GM20431 (cell line): ENCODE results near the gene ACOXL.
"Not testable (repeated sequence)": the region's sequence is repeated elsewhere in the genome, so short reads cannot be mapped to it uniquely, and the experiment has no call there.

ENCODE experiments used
- in situ Hi-C: fragments of 300-500 bp; cut with MseI, MboI; formaldehyde crosslinking; loops from one replicate; pipeline ENCODE4 v1.15.0; 2020; ENCODE audit warnings: low sequenced_read_pairs; ENCODE audit not compliant: unreplicated experiment

The ACOXL gene

DNA sequence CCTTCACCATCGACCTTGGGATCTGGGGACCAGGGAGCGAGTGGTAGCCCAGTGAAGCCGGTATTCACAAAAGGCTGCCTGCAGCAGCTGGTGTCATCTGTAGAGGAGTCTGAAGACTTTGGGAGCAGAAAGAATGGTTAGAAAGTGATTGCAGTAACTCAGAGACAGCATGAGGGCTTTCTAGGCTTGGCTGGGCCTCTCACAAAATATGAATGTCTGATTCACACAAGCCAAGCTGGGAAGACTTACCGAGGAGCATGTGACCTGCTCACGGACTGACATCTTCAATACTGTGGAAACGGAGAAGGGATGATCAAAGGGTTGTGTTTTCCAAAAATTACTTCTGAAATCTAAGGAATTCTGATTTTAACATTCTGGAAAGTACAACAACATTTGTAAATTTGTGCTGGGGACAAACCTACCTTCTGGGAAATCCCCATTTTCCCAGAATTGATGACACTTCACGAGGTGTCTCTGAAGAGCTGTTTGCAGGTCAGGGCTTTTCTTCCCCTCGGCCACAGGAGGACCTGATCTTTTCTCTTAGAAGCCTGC lies 111.7 kb downstream of the ACOXL start:
- in situ Hi-C loops, result no loop called here

DNA sequence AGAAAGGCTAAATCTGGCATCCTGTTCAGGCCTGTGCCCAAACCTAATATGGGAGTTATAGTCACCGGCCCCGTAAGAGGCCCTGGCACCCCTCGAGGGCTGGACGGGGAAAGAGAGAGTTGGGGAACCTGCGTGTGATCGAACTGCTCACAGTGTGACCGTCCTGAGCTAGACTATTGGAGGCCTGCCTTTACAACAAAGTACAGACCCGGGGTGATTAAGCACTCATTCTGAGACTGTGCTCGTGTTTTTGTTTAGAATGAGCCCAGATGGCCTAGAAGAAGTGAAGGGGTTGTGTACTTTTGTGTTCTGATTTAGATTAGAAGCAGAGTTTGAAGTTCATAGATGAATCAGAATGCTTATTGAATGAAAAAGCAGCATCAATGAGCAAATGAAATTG lies 115.3 kb downstream of the ACOXL start:
- in situ Hi-C loops, result no loop called here

DNA sequence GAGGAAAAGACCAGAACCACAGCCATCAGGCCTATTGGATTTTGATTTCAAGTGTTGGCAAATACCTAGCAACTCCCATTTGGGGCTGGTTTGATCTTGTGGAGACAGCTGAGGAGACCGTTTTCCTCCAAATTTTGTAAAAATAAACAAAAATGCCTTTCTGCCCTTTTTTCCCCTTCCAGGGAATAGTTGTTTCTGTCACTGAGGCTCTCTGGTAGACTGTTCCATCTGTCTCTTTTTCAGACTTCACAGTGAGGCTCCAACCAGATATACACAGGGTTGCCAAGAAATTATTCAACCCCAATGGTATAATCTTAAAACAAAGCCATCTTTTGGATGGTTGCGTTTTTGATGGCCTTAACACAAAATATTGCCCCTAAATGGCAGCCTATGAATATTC lies 115.7 kb downstream of the ACOXL start:
- in situ Hi-C loops, result no loop called here

DNA sequence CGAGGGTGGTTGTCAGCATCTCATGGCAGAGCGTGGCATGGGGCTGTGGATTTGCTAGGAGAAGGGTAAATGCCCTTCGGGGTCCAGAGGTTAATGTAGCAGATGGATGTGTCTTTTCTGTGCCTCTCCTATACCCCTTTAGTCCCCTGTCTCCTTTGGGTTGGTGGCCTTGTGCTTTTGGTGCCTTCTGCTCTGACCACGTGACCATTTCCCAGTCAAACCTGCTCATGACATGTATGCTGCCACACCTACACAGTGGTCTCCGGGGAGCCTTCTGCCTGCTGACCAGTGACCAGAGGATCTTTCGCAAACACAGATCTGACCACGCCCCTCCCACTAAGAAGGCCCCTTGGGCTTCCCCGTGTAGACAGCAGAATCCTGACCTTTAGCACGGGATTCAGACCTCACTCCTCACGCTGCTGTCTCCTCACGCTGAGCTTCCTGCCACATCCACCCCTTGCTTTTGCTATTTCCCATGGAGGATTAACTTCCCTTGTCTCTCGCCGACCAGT lies 116.2 kb downstream of the ACOXL start:
- in situ Hi-C loops, result no loop called here

DNA sequence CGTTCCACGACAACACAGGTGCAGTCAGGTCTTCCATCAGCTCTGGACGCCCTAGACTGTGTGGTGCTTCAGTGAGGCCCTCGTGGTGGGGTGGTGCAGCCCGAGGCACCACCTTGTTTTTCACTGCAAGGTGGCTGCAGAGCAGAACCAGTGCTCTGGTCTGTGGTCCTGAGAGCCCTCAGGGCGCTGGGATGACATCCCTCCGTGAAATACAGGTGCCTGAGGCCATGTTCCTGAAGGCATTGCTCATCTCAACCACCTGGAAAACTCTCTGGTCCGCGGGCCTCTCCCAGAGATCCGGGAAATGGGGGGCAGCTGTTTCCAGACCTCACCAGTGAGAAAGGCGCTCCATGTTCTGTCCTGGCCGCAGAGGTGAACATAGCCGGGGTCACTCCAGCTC lies 119.2 kb downstream of the ACOXL start:
- in situ Hi-C loops, result no loop called here

DNA sequence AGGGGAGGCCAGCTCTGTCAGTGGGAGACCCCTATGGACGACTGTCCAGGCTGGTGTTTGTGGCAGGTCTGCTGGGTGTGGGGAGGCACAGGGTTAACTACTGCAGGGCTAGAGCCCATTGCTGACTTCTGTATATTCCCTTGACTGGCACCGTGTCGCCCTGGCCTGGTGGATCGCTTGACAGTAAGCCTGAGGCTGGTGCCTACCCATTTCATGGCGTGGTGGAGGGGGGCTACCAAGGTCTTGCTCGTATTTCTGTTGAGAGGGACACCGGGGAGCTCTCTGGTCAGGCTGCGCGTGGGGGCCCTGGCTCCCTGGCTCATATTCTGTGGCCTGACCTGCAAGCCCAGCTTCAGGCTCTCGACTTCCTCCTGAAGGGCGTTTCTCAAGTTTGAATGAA lies 119.7 kb downstream of the ACOXL start:
- in situ Hi-C loops, result no loop called here

DNA sequence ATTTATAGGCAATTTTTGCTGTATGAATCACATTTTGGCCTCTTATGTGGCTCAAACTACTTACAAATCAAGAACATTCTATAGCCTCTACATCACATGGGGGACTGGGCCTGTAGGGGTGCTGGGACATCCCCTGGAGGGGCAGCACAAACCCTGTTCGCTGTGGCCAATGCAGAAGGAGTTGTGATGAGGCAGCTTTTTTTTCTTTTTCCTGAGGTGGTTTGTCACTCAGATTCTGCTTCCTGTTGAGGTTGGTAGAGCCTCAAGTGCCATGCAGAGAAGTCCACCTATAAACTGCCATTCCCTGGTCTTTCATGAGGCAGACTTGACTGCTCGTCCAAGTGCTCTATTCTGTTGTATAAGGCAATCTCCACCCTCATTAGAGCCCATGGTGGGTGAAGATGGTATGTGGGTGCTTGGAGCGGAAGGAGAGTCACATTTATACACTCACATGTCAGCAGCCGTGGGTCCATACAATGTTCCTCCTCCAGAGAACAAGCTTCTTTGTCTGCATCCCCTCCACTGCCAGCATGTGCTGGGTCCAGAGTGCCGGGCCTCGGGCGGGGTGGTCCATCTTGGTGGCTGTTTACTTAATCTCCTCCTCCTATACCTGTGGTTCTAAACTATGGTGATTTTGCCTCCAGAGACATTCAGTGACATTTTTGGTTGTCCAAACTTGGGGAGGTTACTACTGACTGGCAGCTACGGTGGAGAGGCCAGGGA lies 120.3 kb downstream of the ACOXL start:
- in situ Hi-C loops, result no loop called here

DNA sequence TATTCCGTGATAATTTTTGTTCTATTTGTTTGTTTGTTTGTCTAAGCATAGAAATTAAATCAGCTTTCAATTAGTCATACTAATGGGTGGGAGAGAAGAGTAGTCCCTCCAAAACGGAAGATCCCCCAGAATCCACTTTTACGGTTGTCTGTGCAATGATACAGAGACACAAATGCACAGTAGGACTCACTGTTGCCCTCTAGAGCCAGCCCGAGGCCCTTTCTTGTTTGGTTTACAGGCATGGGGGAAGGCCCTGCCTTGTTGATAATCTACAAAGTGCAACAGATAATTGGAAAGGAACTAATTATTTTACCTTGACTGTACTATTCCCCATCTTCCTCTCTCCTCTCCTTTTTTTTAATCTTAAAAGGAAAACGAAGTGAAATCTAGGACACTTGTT lies 121.1 kb downstream of the ACOXL start:
- in situ Hi-C loops, result no loop called here

DNA sequence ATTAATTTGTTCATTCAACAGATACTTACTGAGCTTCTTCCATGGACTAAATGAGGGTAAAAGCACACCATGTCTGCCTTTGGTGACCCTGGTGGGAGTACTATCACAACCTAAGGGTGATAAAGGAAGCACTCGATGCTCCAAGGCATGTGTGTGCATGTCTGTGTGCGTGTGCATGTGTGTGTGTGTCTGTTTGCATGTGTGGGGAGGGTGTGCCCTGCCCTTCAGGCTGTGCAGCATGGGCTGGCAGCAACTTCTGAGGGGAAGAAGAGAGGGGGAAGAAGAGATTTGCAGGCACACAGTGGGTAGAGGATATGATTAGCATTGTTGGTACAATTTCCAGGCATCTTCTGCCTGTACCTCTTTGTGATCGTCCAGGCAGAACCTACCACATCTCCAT lies 121.6 kb downstream of the ACOXL start:
- in situ Hi-C loops, result no loop called here

DNA sequence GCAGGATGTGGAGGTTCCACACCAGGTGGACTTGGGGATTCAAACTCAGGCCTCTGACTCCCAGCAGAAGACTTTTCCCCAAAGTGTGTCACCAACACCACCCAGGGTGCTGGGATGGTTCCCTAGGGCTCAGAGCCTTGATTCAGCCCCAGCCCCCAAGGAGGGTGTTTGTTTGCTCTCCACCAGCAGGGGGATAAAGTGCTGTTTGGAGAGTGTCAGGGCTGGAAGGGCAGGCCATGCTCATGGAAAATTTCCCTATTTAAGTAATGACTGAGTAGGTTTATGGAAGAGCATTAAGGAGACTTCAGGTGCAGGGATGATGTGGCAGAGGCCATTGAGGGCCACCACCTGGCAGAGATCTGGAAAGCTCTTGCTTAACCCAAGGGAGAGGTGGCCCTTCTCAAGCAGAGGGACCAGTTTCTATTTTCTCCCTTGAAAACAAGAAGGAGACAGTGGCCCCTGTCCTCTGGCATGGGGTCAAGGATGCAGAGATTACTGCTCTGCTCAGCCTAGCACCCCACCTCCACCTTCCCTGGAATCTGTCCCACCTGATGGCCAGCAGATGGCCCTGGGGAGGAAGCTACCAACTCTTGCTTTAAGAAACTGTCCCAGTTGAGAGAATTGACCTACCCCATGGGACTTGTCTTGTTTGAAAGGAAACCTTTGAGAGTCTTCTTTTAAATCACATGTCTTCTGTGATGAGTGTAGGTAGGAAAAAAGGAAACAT lies 122.1 kb downstream of the ACOXL start:
- in situ Hi-C loops, result no loop called here

DNA sequence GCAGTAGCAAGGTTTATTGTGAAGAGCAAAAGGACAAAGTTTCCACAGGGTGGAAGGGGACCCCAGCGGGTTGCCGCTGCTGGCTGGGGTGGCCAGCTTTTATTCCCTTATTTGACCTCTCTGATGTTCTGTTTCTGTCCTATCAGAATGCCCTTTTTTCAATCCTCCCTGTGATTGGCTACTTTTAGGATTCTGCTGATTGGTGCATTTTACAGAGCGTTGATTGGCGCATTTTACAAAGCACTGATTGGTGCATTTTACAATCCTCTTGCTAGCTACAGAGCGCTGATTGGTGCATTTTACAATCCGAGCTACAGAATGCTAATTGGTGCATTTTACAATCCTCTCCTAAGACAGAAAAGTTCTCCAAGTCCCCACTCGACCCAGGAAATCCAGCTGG lies 123.5 kb downstream of the ACOXL start:
- in situ Hi-C loops, result not testable (repeated sequence)

DNA sequence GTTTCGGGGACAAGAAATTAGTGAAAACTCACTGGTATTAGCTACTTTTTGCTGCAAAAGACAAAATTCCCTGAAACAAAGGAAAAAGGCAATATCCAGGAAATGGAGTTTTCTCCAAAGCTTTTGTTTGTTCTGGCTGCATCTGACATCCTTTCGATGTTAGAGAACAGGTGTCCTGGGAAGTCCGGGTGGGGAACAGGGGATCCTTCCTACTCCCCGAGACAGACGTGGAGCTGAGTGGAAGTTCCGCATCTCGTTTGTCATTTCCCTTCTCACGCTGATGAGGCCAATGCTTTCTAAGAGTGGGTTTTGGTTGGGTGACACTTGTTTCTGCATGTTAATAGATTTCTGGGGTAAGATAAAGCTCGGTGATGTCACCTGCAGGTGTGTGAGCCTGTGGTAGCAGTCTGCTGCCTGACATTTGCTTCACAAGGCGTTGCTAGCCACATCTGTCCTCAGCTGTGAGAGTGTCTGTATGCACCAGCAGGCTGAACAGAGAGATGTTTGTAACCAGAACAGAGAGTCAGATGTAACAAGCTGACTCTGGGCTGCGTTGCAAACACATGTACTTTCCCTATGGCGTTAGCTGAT lies 125.9 kb downstream of the ACOXL start:
- in situ Hi-C loops, result no loop called here

DNA sequence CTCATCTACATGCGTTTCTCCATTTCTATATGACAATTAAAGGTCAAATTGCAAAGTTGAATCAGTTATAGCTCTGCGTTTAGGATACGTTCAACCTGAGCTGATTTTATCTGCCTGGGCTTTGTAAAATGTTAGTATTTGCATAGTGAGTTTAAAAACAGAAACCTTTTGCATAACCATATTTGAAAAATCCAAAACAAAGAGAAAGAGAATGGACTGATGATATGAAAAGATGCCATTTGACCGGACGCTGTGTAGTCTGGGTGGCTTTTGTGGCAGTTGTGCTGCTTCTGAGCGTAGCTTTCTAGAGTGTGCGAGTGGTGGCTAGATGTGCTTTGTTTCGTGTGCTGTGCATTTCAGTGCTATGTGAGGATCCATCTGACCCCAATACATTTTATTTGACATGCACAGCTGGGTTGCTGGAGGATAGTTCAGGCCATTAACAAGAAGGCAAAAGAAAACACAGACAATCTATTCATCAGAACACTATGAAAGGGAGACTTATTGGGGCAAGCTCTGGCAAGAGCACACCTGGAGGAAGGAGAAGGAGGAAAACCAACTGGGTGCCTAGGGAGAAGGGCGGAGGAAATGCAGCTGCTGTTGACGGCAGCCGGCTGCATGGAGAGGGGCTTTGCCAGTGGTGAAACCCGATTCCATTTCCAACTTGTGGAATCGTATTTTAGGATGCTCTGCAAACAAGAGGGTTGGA lies 126.8 kb downstream of the ACOXL start:
- in situ Hi-C loops, result no loop called here

DNA sequence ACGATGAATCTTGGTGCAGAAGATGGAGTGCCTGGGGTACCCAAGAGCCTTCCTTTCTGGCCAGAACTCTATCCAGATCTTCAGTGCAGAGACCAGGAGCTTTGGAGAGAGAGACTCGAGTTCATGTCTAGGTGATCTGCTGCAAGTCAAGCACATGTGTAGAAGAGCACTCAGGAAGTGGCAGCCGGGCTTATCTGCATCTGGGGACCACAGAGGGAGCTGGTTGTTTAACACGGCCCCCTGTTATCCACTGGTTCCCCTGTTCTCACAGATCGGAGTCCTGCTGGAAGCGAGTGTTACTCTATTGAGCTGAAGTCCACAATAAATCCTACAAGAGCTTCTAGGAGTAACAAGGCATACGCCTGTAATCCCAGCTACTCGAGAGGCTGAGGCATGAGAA lies 128.3 kb downstream of the ACOXL start:
- in situ Hi-C loops, result no loop called here

DNA sequence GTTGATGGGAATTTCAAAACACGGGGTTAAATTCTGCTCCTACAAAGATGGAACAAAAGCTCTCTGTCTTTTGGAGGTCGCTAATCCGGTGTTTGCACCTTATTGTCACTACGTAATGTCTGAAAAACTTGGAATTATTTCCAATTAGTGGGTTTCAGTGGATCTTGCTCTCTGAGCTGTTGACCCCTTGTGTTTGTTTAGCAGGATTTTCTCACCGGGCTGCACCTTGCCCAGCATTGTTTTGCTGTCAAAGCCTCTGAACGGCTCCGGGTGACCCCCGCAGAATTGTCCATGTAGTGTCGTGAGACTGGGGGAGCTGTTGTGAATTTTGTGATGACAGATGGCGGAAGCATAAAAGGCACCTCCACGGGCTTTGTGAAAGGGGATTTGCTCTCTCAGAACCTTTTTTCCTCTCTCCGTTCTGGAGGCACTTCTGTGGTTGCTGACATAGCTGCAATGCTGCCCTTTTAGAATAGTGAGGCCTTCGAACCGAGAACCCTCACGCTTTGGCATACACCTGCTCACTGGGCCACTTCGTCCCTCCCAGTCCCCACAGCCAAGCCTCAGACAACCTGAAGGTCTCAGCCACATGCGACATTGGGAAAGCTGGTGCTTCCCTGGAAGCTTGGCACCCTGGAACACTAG lies 129.4 kb downstream of the ACOXL start:
- in situ Hi-C loops, result no loop called here

DNA sequence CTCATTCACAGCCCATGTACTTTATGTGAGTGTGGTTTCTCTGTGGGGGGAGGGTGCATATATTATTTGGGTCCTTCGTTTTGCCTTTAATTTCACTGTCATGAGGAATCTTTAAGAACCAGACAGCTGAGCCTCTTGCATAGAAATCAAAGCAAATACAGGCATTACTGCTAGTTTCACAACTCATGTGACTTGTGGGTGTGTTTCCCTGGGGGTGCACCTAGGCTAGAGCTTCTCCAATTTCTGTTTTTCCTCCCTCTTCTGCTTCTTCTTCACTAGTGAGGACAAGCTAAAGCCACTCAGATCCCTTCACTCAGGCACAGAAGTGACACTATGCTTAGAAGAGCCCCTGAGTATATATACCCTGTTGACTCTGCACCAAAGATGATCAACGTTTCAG lies 131.4 kb downstream of the ACOXL start:
- in situ Hi-C loops, result no loop called here

DNA sequence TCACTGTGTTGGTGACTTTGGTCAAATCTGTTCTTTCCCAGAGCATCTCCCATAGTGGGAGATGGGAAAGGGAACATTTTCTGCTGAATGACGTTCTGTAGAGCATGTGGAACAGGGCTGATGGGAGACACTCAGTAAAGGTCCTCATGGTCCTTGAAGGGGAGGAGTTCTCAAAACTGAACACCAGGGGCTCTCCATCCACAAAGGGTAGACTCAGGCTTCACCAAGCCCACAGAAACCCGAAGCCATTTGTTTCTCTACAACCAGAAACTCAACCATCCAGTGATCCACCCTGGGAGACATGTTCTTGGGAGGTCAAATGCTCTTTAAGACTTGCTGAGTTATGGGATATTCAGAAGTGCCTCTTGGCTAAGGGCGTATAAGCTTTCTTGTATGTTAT lies 131.8 kb downstream of the ACOXL start:
- in situ Hi-C loops, result no loop called here

DNA sequence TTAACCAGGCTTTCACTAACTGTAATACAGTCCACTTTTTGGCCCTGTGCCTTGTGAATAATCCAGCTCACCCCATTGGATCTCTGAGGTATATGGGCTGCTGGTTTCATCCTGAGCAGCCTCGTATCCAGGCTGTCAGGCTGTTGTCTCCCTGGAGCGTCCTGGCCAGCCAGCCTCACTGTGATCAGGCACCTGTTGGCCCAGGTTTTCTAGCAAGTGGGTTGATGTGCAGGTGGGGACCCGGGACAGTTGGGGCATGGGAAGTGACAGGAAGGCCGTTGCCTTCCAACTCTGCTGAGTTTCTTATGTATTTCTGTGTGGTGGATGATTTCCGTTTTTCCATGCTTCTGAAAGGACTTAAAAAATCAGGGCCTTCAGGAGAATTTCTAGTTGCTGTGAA lies 132.4 kb downstream of the ACOXL start:
- in situ Hi-C loops, result no loop called here

DNA sequence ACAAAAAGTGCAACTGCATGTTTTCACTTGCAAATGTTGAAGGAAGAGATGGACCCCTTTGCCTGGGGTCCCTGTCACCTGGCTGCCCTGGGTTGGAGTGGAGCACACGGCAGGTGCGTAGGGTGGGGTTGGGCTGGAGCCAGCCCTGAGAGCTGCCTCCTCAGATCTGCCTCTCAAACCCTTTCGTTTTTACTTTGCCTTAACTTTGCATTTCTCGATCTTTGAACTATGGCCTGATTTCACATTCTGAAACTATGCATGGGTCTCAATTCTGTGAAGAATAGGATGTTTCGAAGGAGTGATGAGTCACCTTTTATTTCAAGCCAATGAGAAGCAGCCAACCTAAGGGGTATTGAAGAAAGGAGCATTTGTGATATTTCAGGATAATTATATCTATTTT lies 132.8 kb downstream of the ACOXL start:
- in situ Hi-C loops, result no loop called here

DNA sequence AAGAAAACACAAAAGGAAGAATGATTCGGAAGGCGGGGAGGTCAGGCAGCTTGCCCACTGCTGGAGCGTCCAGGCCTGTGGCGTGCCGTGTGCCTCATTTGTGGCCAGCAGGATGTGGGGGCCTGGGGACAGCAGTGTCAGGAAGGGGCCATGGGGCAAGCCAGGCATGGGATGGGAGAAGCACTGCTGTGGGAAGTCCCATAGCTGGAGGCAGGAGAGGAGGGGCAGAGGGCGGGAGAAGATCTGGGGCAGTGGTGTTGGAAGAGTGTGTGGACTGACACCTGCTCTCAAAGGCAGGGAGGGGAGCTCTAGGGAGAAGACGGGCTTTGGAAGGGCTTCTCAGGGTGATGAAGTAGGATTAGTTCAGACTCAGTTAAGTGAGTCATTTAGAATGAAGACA lies 133.7 kb downstream of the ACOXL start:
- in situ Hi-C loops, result no loop called here
